ENCODE measurements around the gene PDE1C.

PDE1C gene

GRCh38 chr7:31705377-31705776 lies 364.8 kb downstream of the PDE1C start:
- DNase-seq (ENCODE audit: low read depth, low spot score) = no peak

- DNase-seq (ENCODE audit: low read depth, low spot score) = no peak
Measured at GRCh38 chr7:31702354-31702753, 367.9 kb downstream of the PDE1C start.
